Caco-2 (cell line): ENCODE measurements around the gene MASP1. TPM values are rescaled to one million over a fixed set of nuclear protein-coding genes. Genes with fewer than 3 reads are reported as not detected.

ENCODE experiments used
- BruUV-seq: library from RNA; stranded (reverse); fragments of 400-500 nt; replicated peaks from 2 replicates; lab custom pipeline; 2021; lab: Mats Ljungman, UMichigan
- CTCF ChIA-PET: fragments of 300-600 bp; sonication (Branson Sonifier 250); formaldehyde crosslinking; loops from one replicate; lab custom pipeline; 2022; ENCODE audit warnings: antibody characterized with exemption; lab: Charles Lee
- POLR2A ChIA-PET: fragments of 300-600 bp; sonication (Branson Sonifier 250); formaldehyde crosslinking; loops from one replicate; lab custom pipeline; 2022; ENCODE audit warnings: antibody characterized with exemption; lab: Charles Lee
- DNase-seq, 2 experiments: peaks; one replicate each; pipeline versions ENCODE4 v3.0.0 to v3.0.0-alpha.2; 2020 to 2022
- H3K27me3 ChIP-seq: replicated peaks from 2 replicates; pipeline ENCODE4 v1.6.0; 2011; ENCODE audit warnings: low read length; ENCODE audit not compliant: control insufficient read depth, insufficient read depth
- H3K36me3 ChIP-seq: 2 replicates; pipeline ENCODE4 v1.5.1; 2011; ENCODE audit warnings: low read length; ENCODE audit not compliant: control insufficient read depth, insufficient read depth
- H3K4me1 ChIP-seq: fragments of 250-450 bp; sonication (Bioruptor Pico); 2 replicates; pipeline ENCODE4 v1.5.1; 2020; ENCODE audit warnings: mild to moderate bottlenecking
- H3K4me3 ChIP-seq: 2 replicates; pipeline ENCODE4 v1.5.1; 2011; ENCODE audit warnings: low read depth, mild to moderate bottlenecking, control low read depth, low read length
- H3K9me3 ChIP-seq: fragments of 250-450 bp; sonication (Bioruptor Pico); 2 replicates; pipeline ENCODE4 v1.5.1; 2020; ENCODE audit warnings: mild to moderate bottlenecking, moderate library complexity
- H3K27ac Mint-ChIP-seq: one replicate; pipeline ENCODE4 v1.8.0; 2022; ENCODE audit warnings: mixed read lengths; ENCODE audit not compliant: unreplicated experiment
- H3K27me3 Mint-ChIP-seq: one replicate; pipeline ENCODE4 v1.8.0; 2022; ENCODE audit warnings: mixed read lengths; ENCODE audit not compliant: insufficient read depth, unreplicated experiment
- H3K36me3 Mint-ChIP-seq: one replicate; pipeline ENCODE4 v1.8.0; 2022; ENCODE audit warnings: mild to moderate bottlenecking, mixed read lengths; ENCODE audit not compliant: insufficient read depth, unreplicated experiment
- H3K4me1 Mint-ChIP-seq: one replicate; pipeline ENCODE4 v1.8.0; 2022; ENCODE audit warnings: low read depth, mixed read lengths; ENCODE audit not compliant: unreplicated experiment
- H3K4me3 Mint-ChIP-seq: one replicate; pipeline ENCODE4 v1.8.0; 2022; ENCODE audit warnings: mild to moderate bottlenecking, moderate library complexity, mixed read lengths; ENCODE audit not compliant: unreplicated experiment
- H3K9me3 Mint-ChIP-seq: one replicate; pipeline ENCODE4 v1.8.0; 2022; ENCODE audit warnings: mixed read lengths; ENCODE audit not compliant: unreplicated experiment
- intact Hi-C: fragments of 100-400 bp; cut with micrococcal nuclease; formaldehyde crosslinking; loops from one replicate; pipeline ENCODE4 v1.10.0; 2022; ENCODE audit not compliant: unreplicated experiment
- total RNA-seq: library from RNA; stranded (reverse); gene quantifications from 2 replicates; pipeline ENCODE4 v1.2.3, GENCODE V29; 2022
- TF ChIP-seq, protein P1 (sequence below), 2 experiments: fragments of 200-600 bp in 1 of 2; IDR thresholded peaks; 1 replicate in 1 of 2; 2 replicates in 1 of 2; pipeline versions ENCODE4 v1.5.1 to v1.8.0; 2011 to 2022; ENCODE audit warnings: antibody characterized with exemption in 1 of 2, control low read depth in 1 of 2, inconsistent platforms in 1 of 2, low read depth in 1 of 2, low read length in 1 of 2, mild to moderate bottlenecking in 1 of 2, moderate library complexity in 1 of 2; ENCODE audit not compliant: insufficient read depth in 1 of 2, severe bottlenecking in 1 of 2, unreplicated experiment in 1 of 2

Gene MASP1
- total RNA-seq, 1 experiment from 2014 or later = not detected

DNA sequence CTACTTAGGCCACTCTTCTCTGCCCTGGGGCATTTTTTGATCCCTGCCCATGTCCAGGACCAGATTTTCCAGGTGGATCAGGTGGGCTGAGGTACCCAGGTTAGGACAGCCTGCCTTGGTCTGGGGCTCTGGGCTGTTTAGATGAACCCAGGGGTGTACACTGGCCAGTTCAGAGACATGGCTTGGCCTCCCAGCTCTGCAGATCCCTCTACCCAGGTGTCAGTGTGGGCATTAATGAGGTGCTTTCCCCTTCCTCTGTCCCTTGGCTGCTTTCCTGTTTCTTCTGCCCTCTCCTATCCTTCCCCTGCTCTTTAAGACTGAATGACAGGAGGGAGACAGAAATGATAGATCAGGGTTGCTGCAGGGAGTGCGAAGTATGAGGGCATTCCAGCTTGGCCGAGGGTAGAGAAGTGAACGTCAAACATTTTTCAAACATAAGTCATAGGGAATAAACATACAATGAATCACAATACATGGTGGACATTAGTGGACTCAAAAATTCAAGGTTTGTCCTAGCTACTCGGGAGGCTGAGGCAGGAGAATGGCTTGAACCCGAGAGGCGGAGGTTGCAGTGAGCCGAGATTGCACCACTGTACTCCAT, 63.8 kb downstream of the MASP1 start:
- H3K9me3 Mint-ChIP-seq = no peaks in the 10 kb centered on the region
- no peaks in the 10 kb centered on the region for H3K4me1 Mint-ChIP-seq
- H3K4me3 Mint-ChIP-seq = no peak overlapping the region
- no TSS peak for BruUV-seq
- Histone ChIP-seq H3K9me3 (no peaks in the 10 kb centered on the region), H3K4me3 (no peak overlapping the region), H3K27me3 (no peaks in the 10 kb centered on the region; the same call in 1 of the 2 replicates), H3K36me3 (no peaks in the 10 kb centered on the region), H3K4me1 (0 out of 2 replicates have a peak, but pooled peaks cover 3% of the 10 kb centered on the region)
- no peaks in the 10 kb centered on the region for H3K36me3 Mint-ChIP-seq
- intact Hi-C loops = no loop called here
- DNase-seq = no peak
- POLR2A ChIA-PET = no interaction called here
- H3K27ac Mint-ChIP-seq = no peak overlapping the region
- TF ChIP-seq, protein P1, sequence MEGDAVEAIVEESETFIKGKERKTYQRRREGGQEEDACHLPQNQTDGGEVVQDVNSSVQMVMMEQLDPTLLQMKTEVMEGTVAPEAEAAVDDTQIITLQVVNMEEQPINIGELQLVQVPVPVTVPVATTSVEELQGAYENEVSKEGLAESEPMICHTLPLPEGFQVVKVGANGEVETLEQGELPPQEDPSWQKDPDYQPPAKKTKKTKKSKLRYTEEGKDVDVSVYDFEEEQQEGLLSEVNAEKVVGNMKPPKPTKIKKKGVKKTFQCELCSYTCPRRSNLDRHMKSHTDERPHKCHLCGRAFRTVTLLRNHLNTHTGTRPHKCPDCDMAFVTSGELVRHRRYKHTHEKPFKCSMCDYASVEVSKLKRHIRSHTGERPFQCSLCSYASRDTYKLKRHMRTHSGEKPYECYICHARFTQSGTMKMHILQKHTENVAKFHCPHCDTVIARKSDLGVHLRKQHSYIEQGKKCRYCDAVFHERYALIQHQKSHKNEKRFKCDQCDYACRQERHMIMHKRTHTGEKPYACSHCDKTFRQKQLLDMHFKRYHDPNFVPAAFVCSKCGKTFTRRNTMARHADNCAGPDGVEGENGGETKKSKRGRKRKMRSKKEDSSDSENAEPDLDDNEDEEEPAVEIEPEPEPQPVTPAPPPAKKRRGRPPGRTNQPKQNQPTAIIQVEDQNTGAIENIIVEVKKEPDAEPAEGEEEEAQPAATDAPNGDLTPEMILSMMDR (IDR thresholded peaks at IDR 0.05; ENCODE audit: insufficient read depth in 1 of 2, low read depth in 1 of 2, low read length in 1 of 2, severe bottlenecking in 1 of 2, unreplicated experiment in 1 of 2) = no peak
- CTCF ChIA-PET = no interaction called here
- peaks cover 4% of the 10 kb centered on the region for H3K27me3 Mint-ChIP-seq

DNA sequence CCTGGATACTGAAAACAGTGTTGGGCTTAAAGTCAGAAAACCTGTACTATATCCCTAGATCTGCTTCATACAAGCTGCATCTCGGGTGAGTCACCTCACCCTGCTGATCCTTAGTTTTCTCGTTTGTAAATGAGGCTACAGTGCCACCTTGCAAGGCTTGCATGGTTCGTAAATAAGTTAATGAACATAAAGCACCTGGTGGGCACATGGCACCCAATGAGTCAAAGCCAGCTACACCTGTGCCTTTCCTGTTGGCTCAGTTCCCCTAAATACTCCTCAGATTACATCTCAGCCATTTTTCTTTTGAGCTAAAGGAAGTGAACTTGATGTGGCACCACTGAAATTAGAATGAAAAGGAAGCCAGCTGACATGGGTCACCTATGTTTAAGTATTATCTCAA, 67.7 kb downstream of the MASP1 start:
- CTCF ChIA-PET = interaction anchor here (1.8 kb wide), 1 partner anchor 456 kb away, joined by 6 read pairs; no protein-coding TSS in a partner anchor
- H3K4me3 ChIP-seq = no peak overlapping the region
- DNase-seq = no peak

DNA sequence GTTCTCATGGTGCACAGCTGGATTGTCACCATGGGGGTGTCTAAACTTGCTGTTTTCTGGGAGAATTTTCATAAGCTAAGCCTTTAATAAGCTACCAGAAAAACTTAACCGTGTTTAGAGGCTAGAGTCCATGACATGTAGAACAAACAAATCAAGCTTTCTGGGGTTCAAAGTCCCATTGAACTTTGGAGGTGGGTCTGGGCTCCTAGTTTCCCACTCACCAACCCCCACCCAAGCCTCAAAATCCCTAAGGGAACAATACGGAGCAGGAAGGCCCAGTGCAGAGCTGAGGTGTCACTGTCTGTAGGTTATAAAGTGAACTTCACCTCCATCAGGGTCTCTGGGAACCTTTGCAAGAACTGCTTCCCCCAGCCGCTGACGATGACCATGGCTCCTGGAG, 68.7 kb downstream of the MASP1 start:
- H3K36me3 Mint-ChIP-seq = no peaks in the 10 kb centered on the region
- Histone ChIP-seq H3K36me3 (no peaks in the 10 kb centered on the region), H3K9me3 (no peaks in the 10 kb centered on the region), H3K4me1 (0 out of 2 replicates have a peak, but pooled peaks cover 3% of the 10 kb centered on the region), H3K27me3 (no peaks in the 10 kb centered on the region), H3K4me3 (no peak overlapping the region)
- intact Hi-C loops = no loop called here
- TF ChIP-seq, protein P1 (IDR thresholded peaks at IDR 0.05; ENCODE audit: insufficient read depth in 1 of 2, low read depth in 1 of 2, low read length in 1 of 2, severe bottlenecking in 1 of 2, unreplicated experiment in 1 of 2) = no peak
- DNase-seq = no peak
- CTCF ChIA-PET = interaction anchor here (0.7 to 1.8 kb wide), 3 partner anchors 96 to 472 kb away, joined by 4 to 8 read pairs (median 6); no protein-coding TSS in a partner anchor
- peaks cover 3% of the 10 kb centered on the region for H3K27me3 Mint-ChIP-seq
- POLR2A ChIA-PET = no interaction called here
- H3K9me3 Mint-ChIP-seq = no peaks in the 10 kb centered on the region
- H3K4me3 Mint-ChIP-seq = no peak overlapping the region
- no peak overlapping the region for H3K27ac Mint-ChIP-seq
- BruUV-seq = no TSS peak
- H3K4me1 Mint-ChIP-seq = no peaks in the 10 kb centered on the region

More for the DNA sequence above, 67.7 kb downstream of the MASP1 start:
- TF ChIP-seq, protein P1 (IDR thresholded peaks at IDR 0.05; ENCODE audit: insufficient read depth in 1 of 2, low read depth in 1 of 2, low read length in 1 of 2, severe bottlenecking in 1 of 2, unreplicated experiment in 1 of 2) = no peak
- 0 out of 2 replicates have a peak, but pooled peaks cover 3% of the 10 kb centered on the region for H3K4me1 ChIP-seq
- POLR2A ChIA-PET = no interaction called here
- Mint-ChIP-seq H3K4me3 (no peak overlapping the region), H3K9me3 (no peaks in the 10 kb centered on the region), H3K27ac (no peak overlapping the region), H3K27me3 (peaks cover 4% of the 10 kb centered on the region), H3K4me1 (no peaks in the 10 kb centered on the region), H3K36me3 (no peaks in the 10 kb centered on the region)
- BruUV-seq = no TSS peak
- H3K27me3 ChIP-seq = no peaks in the 10 kb centered on the region; the same call in 1 of the 2 replicates
- intact Hi-C loops = no loop called here
- no peaks in the 10 kb centered on the region for H3K9me3 ChIP-seq
- H3K36me3 ChIP-seq = no peaks in the 10 kb centered on the region
